DOHH2 (cell line): ENCODE results near the gene ZNF408.

Source experiments
- CTCF ChIP-seq: fragments of 200-600 bp; sonication (generic); IDR thresholded peaks from one replicate; pipeline ENCODE4 v1.5.1; 2014; ENCODE audit warnings: antibody characterized with exemption, mild to moderate bottlenecking, low read depth, low read length; ENCODE audit not compliant: poor library complexity, severe bottlenecking
- EZH2phosphoT487 ChIP-seq: fragments of 200-600 bp; sonication (generic); IDR thresholded peaks from 2 replicates; pipeline ENCODE4 v1.6.1; 2017; ENCODE audit warnings: borderline replicate concordance, mild to moderate bottlenecking, antibody characterized with exemption, low read length, moderate library complexity, mixed read lengths

DNA sequence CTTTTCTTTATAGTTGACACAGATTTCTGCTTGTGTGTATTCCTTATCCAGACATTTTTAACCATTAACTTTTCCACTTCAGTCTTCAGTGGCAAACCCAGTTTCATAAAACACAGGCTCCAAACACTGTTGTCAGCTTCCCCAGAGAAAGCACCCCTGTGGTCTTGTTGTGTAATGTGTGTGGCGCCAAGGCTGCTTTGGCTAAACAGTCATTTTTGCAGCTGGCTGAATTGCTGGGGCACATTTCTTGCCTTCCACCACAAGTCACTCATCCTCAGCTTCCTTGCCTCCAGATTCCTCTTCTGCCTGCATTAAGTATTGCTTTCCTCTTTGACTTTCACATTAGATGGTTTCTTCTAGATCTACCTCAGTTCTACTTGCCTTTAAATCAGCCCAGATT lies 40.9 kb upstream of the ZNF408 start:
- TF ChIP-seq CTCF (no peak), EZH2phosphoT487 (no peak)
